GM21381 (cell line): Measurements from ENCODE around the gene LHFPL5.

Experiments used
- ATAC-seq: cut with Tn5 transposase; IDR thresholded peaks from one replicate; pipeline ENCODE4 v1.9.1; 2021; ENCODE audit warnings: mild to moderate bottlenecking, moderate library complexity; ENCODE audit not compliant: unreplicated experiment

LHFPL5 gene

DNA sequence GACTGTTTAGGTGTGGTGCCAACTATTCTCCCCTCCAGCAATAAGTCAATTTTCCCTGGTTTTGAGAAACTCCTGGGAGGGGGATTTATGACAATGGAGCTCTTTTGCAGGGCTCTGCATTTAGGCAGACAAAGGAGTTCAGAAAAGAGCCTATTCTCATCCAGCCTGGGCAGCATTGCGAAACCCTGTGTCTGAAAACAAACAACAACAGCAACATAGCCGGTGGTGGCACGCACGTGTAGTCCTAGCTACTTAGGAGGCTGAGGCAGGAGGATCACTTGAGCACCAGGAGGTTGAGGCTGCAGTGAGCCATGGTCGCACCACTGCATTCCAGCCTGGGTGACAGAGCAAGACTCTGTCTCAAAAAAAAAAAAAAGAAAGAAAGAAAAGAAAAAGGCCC lies 14.5 kb upstream of the LHFPL5 start:
- ATAC-seq, result no peak

DNA sequence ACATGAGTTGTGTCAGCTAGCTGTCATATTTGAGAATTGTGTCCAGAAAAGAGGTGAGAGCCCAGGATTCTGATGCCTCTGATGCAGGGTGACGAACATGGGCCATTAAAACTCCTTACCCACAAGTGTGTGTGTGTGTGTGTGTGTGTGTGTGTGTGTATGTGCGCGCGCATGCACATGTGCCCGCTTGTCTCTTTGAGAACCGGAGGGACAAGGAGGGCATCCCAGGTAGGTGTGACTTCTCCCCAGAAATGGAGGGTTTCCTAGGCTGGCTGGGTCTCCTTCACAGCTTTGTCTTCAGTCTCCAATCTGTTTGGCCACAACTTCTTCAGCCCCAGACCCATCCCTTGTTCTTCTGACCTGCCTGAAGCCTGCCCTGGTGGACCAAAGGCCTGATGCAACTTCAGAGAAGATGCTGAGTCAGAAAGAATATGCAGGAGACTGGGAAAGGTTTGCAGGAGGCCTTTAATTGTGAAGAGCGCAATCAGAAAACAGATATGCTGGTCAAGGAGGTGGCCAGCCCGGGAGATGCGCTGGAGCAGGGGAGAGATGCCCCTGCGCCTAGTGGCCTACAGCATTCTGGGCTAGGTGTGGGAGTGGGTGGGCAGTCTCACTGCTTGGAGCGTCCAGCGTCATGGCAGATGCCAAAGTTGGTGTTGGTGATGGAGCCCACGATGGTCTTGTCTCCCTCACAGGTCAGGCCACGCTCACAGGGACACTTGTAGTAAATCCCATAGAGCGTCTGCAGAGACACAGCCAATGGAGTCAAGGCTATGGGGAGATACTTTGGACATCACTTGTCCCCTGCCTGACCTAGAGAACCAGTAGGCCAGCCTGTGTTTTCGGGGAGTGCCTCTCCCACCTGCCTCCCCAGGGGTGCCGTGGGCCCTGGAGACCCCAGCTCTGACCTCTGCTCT lies 10.4 kb upstream of the LHFPL5 start:
- ATAC-seq, result no peak

DNA sequence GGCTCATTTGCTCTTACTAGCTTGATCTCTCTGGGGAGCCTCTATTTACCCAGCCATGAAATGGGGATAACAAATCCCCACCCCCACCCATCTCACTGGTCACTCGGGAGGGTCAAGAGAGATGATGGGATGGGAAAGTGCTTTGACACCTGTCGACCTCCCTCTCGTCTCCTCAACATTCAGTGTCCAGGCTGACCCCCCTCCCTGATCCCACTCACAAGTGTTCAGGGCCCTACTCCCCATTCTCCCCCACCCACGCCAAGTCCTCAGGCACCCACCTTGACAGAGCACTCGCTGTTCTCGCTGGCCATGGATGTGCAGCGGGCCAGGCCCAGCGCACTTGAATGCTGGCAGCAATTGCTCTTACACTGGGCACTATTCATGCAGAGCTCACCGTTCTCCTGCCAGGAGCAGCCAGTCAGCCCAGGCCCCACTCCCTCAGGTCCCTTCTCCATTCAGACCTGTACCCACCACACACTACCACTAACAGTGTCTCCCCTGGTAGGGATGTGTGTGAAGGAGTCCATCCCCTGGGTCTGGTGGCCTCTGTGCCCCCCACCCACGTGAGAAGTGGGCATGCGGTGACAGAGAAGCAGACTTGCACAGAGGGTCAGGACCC lies 9.6 kb upstream of the LHFPL5 start:
- ATAC-seq, result no peak

DNA sequence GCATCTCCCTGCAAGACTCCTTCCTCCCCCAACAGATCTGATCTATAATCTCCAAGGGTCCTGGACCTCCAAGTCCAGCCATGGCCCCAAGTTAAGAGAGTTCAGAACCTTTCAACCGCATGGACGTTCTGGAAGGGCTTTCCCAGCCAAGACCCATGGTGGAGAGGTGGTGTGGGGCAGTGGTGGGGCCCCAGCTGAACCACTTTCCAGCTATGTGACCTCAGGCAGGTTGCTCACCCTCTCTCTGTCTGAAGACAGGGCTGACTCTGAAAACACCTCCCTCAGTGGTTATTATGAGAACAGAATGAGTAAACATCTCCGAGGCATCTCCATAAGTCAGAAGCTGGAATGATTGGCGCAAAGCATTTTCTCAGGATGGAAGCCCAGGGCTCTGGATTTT lies 8.9 kb upstream of the LHFPL5 start:
- ATAC-seq, result no peak

DNA sequence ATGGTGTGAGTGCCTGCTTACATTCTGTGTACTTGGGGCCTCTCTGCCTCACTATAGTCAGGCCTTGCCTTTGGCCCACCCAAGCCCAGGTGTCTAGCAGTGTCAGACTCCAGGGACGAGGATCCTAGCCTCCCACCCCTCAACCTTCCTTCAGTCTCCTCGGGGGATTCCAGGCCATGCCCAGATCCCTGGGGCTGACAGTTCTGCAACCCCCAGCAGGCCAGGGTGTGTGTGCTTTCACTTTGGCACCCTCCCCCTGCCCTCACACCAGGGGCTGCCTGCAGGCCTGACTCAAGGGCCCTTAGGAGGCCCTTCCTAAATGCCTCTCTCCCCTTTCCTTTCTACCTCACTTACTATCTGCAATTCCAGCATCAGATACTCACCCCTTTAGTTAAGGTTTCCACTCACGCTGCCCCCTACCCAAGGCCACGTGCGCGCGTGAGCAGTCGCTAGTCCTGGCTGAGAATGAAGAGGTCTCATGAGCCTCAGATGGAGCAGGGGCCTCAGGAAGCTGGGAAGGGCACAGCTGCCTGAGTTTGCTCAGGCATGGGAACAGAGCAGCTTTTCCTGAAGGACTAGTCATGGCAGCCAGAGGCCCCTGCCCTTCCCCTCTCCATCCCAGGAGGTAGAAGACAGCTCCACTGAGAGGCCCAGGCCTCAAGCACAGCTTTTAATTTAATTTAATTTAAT lies 7.2 kb upstream of the LHFPL5 start:
- ATAC-seq, result no peak

DNA sequence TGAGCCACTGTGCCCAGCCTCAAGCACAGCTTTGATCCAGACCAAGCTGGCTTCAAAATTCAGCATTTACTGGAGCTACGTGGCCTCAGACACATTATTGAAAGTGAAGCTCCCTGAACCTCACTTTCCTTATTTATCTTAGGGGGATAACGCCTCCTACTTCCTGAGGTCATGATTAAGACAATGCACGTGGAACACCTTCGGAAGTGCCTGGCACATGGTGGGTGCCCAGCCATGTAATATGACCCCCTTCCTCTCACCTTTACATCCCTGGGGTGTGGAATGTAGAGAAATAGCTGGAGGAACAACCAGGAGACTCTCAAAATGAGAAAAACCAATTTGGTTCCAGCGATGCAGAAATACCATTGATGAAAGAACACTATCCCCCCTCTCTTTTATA lies 6.4 kb upstream of the LHFPL5 start:
- no peak for ATAC-seq

DNA sequence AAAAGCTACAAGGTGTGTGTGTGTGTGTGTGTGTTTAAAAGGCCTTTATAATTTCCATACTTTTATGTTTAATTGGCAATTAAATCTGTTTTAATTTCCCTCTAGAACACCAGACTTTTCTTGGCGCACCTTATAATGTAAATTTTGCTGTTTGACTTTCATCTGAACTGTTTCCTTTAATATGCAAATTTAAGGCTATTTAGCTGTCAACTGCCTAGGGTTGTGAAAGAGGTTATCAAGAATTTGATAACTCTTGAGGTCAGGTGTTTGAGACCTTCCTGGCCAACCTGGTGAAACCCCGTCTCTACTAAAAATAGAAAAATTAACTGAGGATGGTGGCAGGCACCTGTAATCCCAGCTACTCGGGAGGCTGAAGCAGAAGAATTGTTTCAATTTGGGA lies 4.0 kb upstream of the LHFPL5 start:
- no peak for ATAC-seq

DNA sequence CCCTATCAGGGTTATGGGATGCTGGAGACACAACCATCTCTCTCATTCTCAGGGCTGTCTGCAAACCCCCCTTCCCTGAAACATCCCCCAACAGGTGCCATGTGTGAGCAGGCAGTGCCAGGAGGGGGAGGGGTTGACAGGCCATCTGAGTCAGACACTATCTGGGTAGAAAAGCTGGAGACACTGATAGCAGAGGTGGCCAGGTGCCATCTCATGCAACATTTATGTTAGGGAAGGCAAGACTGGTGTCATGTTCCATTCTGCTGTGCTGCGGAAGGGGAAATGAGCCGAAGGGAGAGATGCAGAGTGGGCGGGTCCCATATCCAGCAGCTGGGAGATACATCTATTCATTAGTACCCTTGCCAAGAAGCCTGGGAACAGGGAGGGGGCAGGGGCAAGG lies 3.5 kb downstream of the LHFPL5 start:
- ATAC-seq, result no peak

DNA sequence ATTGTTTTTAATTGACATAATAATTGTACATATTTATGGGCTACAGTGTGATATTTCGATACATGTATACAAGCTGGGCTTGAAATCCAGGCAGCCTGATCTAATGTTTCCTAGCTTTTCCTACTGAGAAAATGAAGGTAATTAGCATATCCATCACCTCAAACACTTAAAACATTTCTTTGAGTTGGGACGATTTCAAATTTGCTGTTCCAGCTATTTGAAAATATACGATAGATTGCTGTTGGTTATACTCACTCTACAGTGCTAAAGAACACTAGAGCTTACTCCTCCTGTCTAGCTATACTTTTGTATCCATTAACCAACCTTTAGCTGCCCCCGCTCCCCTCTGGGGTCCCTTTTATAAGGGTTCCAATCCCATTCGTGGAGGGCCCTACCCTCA lies 4.7 kb downstream of the LHFPL5 start:
- ATAC-seq, result no peak

DNA sequence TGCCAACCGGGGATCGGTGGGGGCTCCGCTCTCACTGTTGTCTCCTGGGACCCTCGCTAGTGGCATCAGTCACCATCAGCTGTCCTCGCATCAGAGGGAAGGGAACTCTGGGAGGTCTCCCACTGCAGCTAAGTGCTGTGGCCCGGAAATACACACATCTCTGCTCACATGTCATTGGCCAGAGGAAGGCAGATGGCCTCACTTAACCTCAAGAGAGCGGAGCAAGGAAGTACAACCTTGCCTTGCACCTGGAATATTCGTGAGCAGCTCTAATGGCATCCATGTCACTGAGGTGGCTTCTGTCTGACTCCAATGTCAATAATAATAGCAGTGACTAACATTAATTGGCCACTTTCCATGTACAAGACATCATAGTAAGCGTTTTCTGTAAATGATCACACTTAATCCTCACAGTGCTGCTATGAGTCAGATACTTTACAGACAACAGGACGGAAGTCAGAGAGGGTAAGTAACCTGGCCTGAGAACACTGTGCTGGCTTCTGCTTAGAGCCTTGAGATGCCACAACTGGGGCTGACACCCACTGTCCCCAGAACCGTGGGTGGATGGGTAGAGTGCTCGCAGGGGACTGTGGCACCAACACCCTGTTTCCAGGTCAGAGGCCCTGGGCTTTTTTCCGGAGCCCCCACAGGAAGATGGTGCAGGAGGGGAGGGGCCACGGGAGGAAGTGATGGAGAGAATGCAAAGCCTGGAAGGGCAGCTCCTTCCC lies 6.0 kb downstream of the LHFPL5 start:
- no peak for ATAC-seq

DNA sequence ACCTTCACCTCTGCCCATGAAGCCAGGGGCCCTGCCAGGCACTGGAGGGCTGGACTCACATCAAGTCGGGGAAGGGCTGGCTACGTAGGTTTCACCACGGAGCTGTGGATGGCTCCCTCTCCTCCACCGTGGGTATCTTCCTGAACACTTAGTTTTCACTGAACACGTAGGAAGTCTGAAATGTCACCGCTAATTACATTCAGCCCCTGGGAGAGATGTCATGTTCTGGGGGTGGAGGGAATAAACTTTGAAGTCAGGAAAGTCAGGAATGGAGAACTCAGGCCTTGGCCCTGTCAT lies 6.5 kb downstream of the LHFPL5 start:
- no peak for ATAC-seq

DNA sequence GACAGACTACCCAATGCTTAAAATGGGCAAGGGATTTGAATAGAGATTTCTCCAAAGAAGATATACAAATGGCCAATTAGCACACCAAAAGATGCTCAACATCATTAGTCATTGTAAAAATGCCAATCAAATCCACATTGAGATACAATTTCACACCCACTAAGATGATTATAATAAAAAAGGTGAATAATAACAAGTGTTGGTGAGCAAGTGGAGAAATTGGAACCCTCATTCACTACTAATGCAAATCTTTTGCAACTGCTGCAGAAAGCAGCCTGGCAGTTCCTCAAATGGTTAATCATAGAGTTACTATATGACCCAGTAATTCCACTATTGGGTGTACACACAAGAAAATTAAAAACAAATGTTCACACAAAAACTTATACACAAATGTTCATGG lies 12.4 kb downstream of the LHFPL5 start:
- ATAC-seq, result no peak

DNA sequence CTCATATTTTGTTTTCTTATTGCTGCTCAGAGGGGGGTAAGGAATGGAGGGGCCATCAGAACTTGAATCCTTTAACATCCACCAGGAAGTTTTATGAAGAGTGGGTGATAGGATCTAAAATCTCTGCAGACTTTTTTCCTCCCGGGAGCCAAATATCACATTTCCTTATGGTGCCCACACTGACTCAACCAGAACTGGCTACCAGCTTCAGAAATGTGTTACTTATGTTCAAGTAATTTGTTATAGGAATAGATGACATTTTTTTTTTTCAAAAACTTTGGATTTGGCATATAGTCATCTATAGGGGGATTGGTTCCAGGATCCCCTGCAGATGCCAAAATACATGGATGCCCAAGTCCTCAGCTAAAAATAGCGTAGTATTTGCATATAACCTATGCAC lies 18.4 kb downstream of the LHFPL5 start:
- ATAC-seq, result no peak

DNA sequence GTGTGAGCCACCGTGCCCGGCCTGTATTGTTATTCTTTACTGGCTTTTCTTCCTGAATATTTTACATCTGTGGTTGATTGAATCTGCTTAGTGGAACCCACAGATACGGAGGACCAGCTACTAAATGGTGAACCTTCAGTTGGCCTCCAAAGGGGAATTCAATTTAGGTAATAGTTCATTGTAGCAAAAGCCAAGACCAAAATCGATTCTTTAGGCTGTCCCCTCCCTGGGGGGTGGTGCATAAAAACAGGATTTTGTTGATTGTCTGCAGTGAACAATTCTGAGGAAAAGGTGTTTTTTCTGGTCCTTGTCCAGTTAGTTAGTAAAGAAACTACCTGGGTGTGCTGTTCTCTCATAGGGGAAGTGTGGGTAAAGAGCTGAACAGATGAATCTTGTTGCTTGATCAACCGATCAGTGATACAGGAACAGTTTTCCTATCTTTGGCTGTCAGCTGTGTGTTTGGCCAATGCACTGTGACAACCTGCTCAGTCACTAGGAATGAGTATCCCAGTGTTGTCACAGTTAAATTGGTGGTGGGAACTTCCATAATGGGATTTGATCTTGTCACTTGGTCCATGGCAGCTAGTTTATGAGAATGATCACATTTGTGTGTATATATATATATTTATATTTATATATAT lies 19.5 kb downstream of the LHFPL5 start:
- ATAC-seq, result no peak

DNA sequence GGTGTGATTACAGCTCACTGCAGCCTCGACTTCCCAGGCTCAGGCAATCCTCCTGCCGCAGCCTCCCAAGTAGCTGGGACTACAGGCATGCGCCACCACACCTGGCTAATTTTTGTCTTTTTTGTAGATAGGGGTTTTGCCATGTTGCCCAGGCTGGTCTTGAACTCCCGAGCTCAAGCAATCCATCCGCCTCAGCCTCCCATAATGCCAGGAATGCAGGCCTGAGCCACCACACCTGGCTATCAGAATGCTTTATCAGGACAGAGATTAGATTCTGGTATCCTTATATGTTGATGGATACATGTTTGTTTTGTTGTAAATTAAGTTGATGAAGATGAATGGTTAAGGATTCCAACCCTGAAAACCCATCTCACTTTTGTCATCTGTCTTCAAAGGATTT lies 24.2 kb downstream of the LHFPL5 start:
- no peak for ATAC-seq

DNA sequence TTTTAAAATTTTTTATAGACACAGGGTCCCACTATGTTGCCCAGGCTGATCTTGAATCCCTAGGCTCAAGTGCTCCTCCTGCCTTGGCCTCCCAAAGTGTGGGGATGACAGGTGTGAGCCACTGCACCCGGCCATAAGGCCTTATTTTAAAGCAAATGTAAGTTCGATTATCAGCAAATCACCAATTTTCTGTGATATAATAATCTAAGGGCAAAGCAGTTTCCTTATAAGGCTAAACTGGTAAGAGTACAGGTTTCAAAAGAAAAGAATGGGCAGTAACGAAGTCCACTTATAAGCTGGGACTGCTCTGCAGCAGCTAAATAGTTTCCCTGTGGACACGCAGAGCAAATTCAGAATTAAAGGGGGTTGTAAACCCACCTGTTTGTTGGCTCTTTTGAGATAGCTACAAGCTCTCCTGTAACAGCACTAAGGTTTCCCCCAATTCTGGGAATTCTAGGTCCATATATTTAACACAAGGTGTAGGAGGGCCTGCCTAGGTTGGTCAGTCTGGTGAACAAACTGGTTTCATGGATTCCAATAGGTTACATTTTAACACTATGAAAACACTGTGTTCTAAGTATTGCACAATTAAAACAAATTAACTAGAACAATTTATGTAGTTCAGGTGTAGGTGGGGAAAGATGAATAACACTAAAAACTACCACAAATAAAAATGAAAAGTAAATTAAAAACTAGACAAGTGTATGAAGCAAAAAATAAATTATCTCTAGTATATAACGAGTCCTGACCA lies 26.3 kb downstream of the LHFPL5 start:
- ATAC-seq, result no peak

DNA sequence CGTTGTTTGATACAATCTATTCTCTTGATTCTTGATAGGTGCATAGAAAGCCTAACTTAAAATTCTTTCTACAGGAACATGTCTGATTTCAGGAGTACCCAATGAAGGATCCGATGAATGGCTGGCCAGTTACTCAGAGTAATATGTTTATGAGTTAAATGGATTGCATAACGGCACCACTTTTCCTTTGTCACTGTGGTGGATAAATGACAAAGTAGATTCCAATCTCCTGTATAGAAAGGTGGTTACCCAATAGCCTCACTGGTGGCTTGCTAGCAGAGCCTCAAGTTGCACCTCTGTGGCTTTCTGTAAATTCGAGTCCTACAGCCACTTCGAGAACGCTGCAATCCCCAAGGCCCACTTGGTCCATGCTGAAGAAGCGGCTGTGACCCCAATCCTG lies 28.4 kb downstream of the LHFPL5 start:
- ATAC-seq, result no peak

DNA sequence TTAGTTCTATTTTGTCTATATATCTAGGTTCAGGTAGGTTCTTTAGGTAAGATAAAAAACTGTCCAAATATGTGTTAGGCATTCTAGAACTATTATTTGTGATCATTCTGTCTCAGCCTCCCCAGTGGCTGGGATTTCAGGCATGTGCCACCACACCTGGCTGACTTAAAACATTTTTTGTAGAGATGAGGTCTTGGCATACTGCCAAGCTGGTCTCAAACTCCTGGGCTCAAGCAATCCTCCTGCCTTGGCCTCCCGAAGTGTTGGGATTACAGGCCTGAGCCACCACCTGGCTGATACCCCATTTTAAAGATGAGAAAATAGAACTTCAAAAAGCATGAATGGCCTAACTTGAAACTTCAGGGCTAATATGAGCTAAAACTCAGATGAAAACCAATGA lies 33.9 kb downstream of the LHFPL5 start:
- ATAC-seq, result no peak

DNA sequence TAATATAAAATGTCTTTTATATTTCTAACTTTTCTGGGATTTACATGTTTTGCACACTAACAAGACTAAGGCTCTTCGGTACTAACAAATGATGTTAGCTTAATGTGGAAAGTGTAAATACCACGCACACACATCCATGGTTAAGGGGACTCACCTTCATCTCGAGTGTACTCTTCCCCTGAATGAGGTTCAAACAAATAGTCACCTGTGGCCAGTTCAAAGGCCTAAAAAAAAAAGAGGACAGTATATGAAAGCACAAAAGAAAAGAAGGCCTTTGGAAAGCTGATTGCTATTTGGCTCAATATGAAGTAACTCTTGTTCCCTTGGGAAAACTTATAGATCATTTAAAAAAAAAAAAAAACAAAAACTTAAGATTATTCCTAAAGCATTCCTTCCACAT lies 37.2 kb downstream of the LHFPL5 start:
- no peak for ATAC-seq

DNA sequence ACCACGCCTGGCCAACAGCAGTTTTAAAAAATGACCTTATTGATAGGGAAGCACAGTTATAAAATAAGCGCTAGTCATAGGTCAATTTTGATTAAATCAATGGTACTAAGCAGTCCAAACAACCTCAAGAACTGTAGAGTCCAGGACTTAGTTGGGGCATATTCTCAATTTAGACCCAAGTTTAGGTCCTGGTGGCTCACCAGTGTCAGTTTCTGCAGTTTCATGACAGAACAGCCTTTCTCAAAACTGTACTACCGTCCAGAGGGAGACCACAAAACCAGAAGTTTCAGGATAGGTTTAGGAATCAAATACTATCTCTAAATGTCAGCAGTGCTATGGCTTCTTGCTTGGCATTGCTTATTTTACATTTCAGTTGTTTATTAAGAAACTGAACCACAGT lies 39.1 kb downstream of the LHFPL5 start:
- no peak for ATAC-seq
